HG02973 (cell line): Measurements from ENCODE around the gene ZNF507.

Experiments
- ATAC-seq: cut with Tn5 transposase; IDR thresholded peaks from one replicate; pipeline ENCODE4 v1.9.1; 2021; ENCODE audit warnings: moderate library complexity; ENCODE audit not compliant: unreplicated experiment

The ZNF507 gene

DNA sequence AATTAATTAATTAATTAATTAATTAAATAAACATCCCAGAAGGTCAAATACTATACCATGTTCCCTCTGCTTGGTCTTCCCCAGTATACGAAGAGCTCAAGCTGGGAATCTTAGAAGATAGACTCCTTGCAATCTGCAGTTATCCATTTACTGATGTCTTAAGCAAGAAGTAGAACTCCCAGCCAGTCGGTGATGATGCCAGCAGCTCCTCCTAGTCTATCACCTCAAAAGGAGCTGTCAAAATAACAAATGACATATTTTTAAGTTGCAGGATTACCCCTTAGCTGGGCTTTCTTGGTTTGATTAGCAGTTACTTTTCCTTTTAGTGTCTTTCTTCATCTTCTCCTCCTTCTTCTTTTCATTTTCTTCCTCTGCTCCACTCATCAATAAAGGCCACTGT is 6.0 kb upstream of the ZNF507 start:
- no peak for ATAC-seq

DNA sequence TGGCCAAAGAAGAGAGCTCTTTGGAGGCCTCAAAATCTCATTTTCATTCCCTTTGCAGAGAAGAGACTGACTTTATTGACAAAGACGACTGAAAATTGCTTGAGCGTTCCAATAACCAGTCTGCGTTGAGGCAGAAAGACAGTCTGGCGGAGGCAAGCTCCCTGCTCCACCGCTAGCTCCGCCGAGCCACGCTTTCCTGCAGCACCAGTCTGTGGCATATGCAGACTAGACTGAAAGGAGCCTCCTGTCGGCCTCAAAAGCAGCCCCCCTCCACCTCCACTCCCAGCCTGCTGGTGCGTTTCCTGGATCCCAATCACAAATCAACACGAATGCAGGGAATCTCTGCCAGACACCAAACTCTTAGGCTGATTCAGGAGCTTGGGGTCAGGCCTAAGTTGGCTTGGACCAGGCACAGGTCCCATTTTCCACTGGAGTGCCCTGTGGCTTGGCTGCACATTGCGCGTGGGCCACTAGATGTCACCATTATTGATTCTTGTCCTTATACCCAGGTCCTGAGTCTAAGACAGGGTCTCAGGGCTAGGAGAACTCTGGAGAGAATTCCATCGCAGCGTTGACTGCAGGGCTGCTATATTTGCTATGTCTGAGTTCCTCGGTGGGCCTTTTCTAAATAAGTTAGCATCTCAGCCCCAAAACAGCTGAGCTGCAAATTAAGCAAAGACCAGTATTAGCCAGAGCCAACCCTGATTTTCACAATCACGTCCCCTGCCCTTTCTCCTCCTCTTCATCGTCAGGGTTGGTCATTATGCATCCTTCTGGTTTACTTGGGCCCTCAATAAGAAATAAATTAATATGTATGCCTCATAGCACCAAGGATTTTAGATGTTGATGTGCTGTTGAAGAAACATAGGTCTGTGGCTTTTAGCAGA is 5.2 kb upstream of the ZNF507 start:
- no peak for ATAC-seq

DNA sequence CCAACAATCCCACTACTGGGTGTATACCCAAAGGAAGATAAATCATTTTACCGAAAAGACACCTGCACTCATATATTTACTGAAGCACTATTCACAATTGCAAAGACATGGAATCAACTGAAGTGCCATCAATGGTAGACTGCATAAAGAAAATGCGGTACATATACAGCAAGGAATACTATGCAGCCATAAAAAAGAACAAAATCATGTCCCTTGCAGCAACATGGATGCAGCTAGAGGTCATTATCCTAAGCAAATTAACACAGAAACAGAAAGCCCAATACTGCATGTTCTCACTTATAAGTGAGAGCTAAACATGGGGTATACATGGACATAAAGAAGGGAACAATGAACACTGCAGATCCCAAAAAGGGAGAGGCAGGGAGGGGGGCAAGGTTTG is 2.7 kb upstream of the ZNF507 start:
- ATAC-seq = no peak

DNA sequence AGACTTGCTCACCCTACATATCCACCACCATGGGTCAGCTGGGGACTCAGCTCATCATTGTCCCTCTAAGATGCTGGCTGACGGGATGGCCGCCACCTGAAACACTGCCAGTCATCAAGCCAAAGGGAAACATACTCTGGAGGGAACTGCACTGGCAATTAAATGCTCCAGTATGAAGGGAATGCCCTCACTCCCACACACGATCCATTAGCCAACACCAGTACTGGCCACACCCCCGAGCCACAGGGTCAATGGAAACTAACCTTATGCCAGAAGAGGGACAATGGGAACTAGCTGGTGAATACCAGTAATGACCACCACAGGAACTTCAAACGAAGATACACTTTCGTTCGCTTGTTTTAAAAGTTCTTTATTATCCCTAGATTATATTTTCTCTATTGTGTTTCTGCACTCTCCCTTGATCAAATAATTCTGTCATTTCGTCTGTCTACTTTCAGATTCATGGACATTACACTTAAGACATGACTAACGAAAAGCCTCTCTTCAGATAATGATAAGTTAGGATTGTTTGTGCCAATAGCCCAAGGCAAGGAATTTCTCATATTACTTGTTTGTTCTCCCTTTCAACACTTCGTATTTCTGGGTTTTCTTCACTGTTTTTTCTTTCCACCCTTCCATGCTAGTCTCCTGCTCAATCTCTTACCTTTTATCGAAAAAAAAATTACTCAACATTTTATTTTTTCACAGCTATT is 1.7 kb upstream of the ZNF507 start:
- no peak for ATAC-seq

- no peak for ATAC-seq
Observed at GRCh38 chr19:32346901-32347300, 1.5 kb downstream of the ZNF507 start.

DNA sequence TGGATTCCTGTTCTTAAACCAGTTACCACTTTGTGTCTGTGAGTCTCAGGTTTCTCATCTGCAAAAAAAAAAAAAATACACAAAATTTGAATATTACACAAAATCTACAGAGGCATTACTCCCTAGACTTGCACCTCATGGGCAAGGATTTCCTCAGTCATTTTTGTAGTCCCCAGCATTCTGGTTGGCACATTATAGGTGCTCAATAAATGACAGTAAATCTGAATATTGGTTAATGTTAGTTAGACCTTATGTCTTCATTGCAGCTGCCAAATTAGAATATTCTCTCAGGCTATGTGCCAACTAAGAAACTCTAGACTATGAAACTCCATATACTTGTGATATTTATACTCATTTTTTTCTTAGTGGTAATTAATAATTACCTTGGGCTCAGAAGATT is 2.2 kb downstream of the ZNF507 start:
- no peak for ATAC-seq

- ATAC-seq = no peak
Observed at GRCh38 chr19:32349051-32349450, 3.6 kb downstream of the ZNF507 start.

DNA sequence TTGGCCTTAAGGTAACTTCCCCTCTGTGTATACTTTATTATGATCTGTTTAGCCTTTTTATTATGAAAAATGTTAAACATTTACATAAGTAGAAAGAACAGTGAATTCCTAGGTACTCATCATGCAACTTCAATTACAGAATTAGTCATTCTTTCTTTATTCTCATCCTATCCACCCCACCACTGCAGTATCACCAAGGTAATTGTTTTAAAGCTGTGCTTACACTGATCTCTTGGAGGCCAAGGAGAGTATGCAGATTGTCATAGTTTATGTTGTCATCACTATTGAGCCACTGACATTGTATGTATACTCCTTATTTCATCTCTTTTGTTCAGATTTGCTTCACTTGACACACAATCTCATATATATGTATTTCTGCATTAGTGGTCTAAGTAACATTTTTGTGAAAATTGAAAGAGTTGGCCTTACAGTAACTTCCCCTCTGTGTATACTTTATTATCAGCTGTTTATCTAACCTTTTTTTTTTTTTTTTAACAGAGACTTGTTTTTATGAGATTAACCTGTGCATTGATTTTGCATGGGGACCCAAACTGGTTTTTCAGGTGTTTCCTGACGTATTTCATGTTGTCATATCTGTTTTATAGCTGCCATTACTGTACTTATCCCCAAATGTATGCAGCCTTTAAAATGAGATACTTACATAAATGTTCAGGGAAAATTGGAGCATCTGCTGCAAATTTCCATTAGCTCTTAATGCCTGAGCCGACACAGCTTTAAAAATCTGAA is 4.5 kb downstream of the ZNF507 start:
- ATAC-seq = no peak

DNA sequence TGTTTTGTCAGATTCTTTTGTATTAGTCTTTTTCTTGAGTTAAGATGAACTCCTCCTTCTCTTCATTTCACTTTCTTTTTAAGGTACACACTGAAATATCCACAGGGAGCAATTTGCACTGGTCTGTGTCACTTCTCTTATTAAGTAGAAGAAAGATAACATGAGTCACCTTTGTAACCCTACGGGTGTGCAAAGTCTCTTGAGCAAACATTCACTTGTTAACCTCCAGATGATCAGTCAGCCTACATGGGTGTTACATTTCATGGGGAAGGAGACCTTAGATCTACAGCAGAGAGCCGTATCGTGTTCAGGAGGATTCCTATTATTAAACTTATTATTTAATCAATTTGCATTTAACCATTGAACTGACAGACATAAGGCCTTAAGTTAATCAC is 5.1 kb downstream of the ZNF507 start:
- ATAC-seq = no peak

- no peak for ATAC-seq
Observed at GRCh38 chr19:32350987-32351348, 5.6 kb downstream of the ZNF507 start.

DNA sequence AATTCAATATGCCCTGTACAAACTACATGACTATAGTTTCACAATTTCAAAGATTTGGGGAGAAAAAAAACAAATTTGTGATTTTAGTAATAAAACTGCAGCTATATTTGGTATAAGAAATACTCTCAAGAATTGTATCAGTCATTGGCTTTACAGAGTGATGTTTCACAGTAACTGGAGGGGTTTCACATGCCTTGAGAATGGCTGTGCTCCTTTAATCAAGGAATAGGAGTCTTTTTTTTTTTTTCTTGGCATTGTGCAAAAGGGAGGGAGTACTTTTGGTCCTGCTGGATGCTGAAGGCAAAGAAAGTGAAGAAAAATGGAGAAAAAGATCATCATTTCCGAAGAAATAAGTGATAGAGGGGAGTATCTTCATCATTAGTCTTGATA is 6.8 kb downstream of the ZNF507 start:
- no peak for ATAC-seq

DNA sequence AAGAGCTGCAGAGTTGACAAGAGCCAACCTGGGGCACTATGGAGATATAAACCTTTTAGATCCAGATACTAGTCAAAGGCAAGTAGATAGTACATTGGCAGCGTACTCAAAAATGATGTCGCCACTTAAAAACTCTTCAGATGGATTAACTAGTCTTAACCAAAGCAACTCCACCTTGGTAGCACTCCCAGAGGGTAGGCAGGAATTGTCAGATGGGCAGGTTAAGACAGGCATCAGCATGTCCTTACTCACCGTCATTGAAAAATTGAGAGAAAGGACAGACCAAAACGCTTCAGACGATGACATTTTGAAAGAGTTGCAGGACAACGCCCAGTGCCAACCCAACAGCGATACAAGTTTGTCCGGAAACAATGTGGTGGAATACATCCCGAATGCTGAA is 8.9 kb downstream of the ZNF507 start:
- ATAC-seq = no peak

- ATAC-seq = no peak
Observed at GRCh38 chr19:32355309-32355708, 9.9 kb downstream of the ZNF507 start.

DNA sequence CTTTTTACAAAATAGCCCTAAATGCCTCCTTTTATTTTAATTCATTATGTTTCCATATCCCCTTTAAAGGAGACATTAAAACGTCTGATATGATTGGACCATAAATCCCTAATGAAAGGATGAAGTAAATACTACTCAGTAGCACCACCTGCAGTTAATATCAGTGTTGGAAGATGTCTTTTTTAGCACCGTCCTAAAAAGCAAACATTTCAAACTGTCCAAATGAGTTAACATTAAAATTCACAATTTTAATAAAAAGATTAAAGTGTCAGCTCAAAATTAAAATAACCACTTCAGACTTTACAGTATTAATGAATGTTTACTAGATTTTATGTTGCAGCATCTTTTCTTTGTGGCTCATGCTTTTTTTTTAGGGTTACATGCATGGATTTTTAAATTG is 12.3 kb downstream of the ZNF507 start:
- no peak for ATAC-seq

DNA sequence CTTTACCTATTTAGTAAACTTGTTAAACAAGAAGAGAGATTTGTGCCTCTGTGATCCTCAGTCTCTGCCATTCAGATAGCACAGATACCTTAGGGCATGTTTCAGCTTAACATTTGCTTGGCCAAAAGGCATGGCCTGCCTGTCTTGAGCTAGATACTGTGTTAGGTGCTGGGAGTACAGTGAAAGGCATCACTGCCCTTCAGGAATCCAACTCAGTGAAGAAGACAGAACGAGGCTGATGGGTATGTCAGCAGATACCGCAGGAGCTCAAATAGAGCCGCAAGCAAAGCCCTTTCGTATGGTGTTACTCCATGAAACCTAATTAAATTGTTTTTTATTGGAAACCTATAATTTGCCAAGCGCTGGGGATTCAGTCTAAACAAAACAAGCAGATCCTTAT is 12.9 kb downstream of the ZNF507 start:
- no peak for ATAC-seq

DNA sequence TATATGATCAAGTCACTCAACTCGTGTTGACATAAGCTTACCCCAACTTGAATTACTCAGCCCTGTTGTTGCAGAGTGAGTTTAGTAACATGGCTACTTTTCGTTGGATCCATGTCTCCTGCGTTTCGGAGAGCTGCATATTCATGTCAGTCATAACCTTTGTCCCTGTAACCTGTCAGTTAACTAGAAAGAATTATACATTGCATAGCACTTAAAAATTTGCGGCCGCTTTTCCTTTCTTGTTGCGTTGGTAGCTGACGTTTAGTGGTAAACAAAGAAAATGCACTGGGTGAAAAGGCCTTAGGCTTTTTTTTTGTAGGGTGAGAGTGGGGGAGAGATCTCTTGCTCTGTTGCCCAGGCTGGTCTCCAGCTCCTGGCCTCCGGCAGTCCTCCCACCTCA is 14.2 kb downstream of the ZNF507 start:
- ATAC-seq = no peak

DNA sequence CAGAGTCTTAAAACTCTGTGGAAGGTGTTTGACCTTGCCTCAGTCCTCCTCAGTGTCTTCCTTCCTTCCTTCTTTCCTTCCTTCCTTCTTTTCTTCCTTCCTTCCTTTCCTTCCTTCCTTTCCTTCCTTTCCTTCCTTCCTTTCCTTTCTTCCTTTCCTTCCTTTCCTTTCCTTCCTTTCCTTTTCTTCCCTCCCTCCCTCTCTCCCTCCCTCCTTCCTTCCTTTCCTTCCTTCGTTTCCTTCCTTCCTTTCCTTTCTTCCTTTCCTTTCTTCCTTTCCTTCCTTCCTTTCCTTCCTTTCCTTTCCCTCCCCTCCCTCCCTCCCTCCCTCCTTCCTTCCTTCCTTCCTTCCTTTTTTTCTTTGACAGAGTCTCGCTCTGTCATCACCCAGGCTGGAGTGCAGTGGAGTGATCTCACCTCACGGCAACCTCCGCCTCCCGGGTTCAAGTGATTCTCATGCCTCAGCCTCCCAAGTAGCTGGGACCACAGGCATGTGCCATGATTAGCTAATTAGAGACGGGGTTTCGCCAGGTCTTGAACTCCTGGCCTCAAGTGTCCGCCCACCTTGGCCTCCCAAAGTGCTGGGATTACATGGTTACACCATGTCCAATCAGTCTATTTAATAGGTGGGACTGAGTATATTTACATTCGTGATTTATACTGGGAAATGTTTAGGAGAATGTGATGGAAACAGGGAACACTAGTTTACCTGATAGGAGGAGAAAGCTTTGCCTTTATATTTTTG is 16.3 kb downstream of the ZNF507 start:
- ATAC-seq = no peak

DNA sequence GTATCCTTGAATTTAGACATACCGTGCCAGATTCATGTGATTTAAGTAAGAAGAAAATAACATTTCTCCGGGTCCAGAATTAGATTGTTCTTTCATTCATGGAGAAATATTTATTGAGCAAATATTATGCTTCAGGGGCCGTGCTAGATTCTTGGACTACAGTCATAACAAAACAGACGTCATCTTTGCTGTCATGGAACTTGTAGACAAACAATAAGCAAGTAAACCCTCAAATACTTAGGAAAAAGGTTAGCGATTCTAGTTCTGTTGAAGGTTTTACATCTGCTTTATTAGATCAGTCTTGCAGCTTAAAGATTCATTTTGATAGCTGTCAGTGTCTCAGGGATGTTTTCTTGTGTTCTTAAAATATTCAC is 16.9 kb downstream of the ZNF507 start:
- ATAC-seq = no peak

- no peak for ATAC-seq
Observed at GRCh38 chr19:32363175-32363574, 17.8 kb downstream of the ZNF507 start.

DNA sequence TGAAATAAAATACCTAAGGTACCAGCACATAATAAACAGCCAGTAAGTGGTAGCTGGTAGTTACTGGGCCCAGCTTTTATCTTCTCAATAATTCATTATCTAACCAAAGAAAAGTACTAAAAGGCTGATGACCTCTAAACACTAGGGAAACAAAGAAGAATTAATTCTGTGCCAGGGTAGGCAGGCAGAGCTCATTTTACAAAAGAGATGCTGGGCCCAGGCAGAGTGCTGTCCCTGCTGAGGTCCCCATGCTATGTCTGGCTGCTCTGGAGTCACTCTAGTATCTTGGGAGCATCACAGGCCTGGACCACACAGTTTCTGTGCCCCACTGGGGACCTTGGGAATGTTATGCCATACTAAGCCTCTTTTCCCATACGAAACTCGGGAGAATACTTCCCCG is 18.2 kb downstream of the ZNF507 start:
- ATAC-seq = no peak

DNA sequence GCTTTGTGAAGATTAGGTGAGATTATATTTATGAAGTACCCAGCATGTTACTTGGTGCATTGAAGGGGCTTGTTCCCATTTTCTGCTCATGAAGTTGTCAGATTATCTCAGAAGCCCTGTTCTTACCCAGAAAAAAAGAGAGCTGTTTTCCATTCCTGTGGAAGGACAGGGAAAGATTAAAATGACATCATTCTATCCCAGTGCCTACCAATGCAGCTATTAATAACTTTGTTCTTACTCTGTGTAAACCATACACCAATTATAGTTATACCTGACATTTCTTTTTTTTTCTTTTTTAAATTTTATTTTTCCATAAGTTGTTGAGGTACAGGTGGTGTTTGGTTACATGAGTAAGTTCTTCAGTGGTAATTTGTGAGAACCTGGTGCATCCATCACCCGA is 18.6 kb downstream of the ZNF507 start:
- no peak for ATAC-seq
